Peyer's patch (tissue), 4 donors: ENCODE data around the gene DVL1.

Source experiments
- CTCF ChIP-seq, 6 experiments: fragments of 450-650 bp in 4 of 6; fragments of 200-600 bp in 2 of 6; sonication (generic) in 1 of 6; IDR thresholded peaks; one replicate each; pipeline ENCODE4 v1.5.1; 2017 to 2019; ENCODE audit warnings: antibody characterized with exemption in 6 of 6, mild to moderate bottlenecking in 3 of 6, moderate library complexity in 1 of 6
- POLR2A ChIP-seq, 2 donors: fragments of 450-650 bp; IDR thresholded peaks; one replicate each; pipeline ENCODE4 v1.5.1; 2017; ENCODE audit warnings: antibody characterized with exemption in 2 of 2, mild to moderate bottlenecking in 2 of 2, moderate library complexity in 2 of 2

GRCh38 chr1:1333551-1334241 is 15.5 kb downstream of the DVL1 start:
- no peak for TF ChIP-seq POLR2A (IDR thresholded peaks at IDR 0.05)
- no peak for TF ChIP-seq CTCF (IDR thresholded peaks at IDR 0.05)
